Muscle layer of duodenum (tissue), 2 donors: ENCODE measurements around the gene TMEM30A.

Experiments used
- H3K27ac ChIP-seq: one replicate; pipeline ENCODE4 v1.7.0; 2013; ENCODE audit warnings: mild to moderate bottlenecking, low read length
- H3K27me3 ChIP-seq: one replicate; pipeline ENCODE4 v1.7.0; 2013; ENCODE audit warnings: low read depth, mild to moderate bottlenecking, control low read depth, low read length
- H3K36me3 ChIP-seq, 2 donors: one replicate each; pipeline ENCODE4 v1.7.0; 2013; ENCODE audit warnings: low read length in 2 of 2, control low read depth in 1 of 2, mild to moderate bottlenecking in 1 of 2; ENCODE audit not compliant: insufficient read depth in 2 of 2, control insufficient read depth in 1 of 2
- H3K4me1 ChIP-seq, 2 donors: one replicate each; pipeline ENCODE4 v1.7.0; 2013; ENCODE audit warnings: low read length in 2 of 2, mild to moderate bottlenecking in 2 of 2, control low read depth in 1 of 2, moderate library complexity in 1 of 2; ENCODE audit not compliant: insufficient read depth in 2 of 2, control insufficient read depth in 1 of 2
- H3K4me3 ChIP-seq, 2 donors: one replicate each; pipeline ENCODE4 v1.7.0; 2013; ENCODE audit warnings: low read length in 2 of 2, low read depth in 1 of 2, mild to moderate bottlenecking in 1 of 2
- H3K9me3 ChIP-seq, 2 donors: one replicate each; pipeline ENCODE4 v1.7.0; 2013; ENCODE audit warnings: low read length in 2 of 2, control low read depth in 1 of 2, mild to moderate bottlenecking in 1 of 2; ENCODE audit not compliant: control insufficient read depth in 1 of 2
- donor health status: healthy.

Gene TMEM30A

GRCh38 chr6:75278474-75279077, 6.0 kb downstream of the TMEM30A start:
- H3K4me1 ChIP-seq: peaks cover 4 to 48% of the 10 kb centered on the region in 2 donors
- no peaks in the 10 kb centered on the region for H3K9me3 ChIP-seq
- H3K36me3 ChIP-seq: peaks cover 0 to 3% of the 10 kb centered on the region in 2 donors
- no peak overlapping the region for H3K4me3 ChIP-seq
- no peak overlapping the region for H3K27ac ChIP-seq
- H3K27me3 ChIP-seq: no peaks in the 10 kb centered on the region

GRCh38 chr6:75275067-75275466, 9.5 kb downstream of the TMEM30A start:
- Histone ChIP-seq H3K27me3 (no peaks in the 10 kb centered on the region), H3K9me3 (peaks cover 0 to 6% of the 10 kb centered on the region in 2 donors), H3K27ac (no peak overlapping the region), H3K4me3 (no peak overlapping the region), H3K36me3 (peaks cover 3 to 6% of the 10 kb centered on the region in 2 donors), H3K4me1 (peaks cover 0 to 30% of the 10 kb centered on the region in 2 donors)

- peaks cover 3 to 6% of the 10 kb centered on the region in 2 donors for H3K36me3 ChIP-seq
- no peaks in the 10 kb centered on the region for H3K27me3 ChIP-seq
- H3K4me3 ChIP-seq: no peak overlapping the region
- peaks cover 5 to 18% of the 10 kb centered on the region in 2 donors for H3K4me1 ChIP-seq
- H3K9me3 ChIP-seq: peaks cover 0 to 6% of the 10 kb centered on the region in 2 donors
- H3K27ac ChIP-seq: peak overlapping the region; percentile 47
These were observed 11.6 kb downstream of the TMEM30A start for GRCh38 chr6:75273009-75273408.

GRCh38 chr6:75272145-75272840, 12.3 kb downstream of the TMEM30A start:
- Histone ChIP-seq H3K27me3 (no peaks in the 10 kb centered on the region), H3K36me3 (peaks cover 3 to 6% of the 10 kb centered on the region in 2 donors), H3K9me3 (peaks cover 0 to 6% of the 10 kb centered on the region in 2 donors), H3K4me1 (peaks cover 6 to 26% of the 10 kb centered on the region in 2 donors), H3K4me3 (no peak overlapping the region), H3K27ac (peak overlapping the region; percentile 82)

GRCh38 chr6:75268988-75269354, 15.6 kb downstream of the TMEM30A start:
- no peak overlapping the region for H3K27ac ChIP-seq
- peaks cover 0 to 6% of the 10 kb centered on the region in 2 donors for H3K9me3 ChIP-seq
- peaks cover 8 to 27% of the 10 kb centered on the region in 2 donors for H3K4me1 ChIP-seq

GRCh38 chr6:75268121-75268987, 16.2 kb downstream of the TMEM30A start:
- H3K27me3 ChIP-seq: no peaks in the 10 kb centered on the region
- peaks cover 0 to 6% of the 10 kb centered on the region in 2 donors for H3K9me3 ChIP-seq
- H3K27ac ChIP-seq: peak overlapping the region; percentile 66
- H3K4me1 ChIP-seq: peaks cover 8 to 27% of the 10 kb centered on the region in 2 donors
- H3K36me3 ChIP-seq: peaks cover 8 to 9% of the 10 kb centered on the region in 2 donors
- H3K4me3 ChIP-seq: peak overlapping the region in 1 of 2 donors; percentile 12

More at GRCh38 chr6:75268988-75269354, 15.6 kb downstream of the TMEM30A start:
- H3K27me3 ChIP-seq: no peaks in the 10 kb centered on the region
- H3K36me3 ChIP-seq: peaks cover 2 to 6% of the 10 kb centered on the region in 2 donors
- no peak overlapping the region for H3K4me3 ChIP-seq

- no peaks in the 10 kb centered on the region for H3K27me3 ChIP-seq
- H3K9me3 ChIP-seq: peaks cover 0 to 2% of the 10 kb centered on the region in 2 donors
- peaks cover 8 to 14% of the 10 kb centered on the region in 2 donors for H3K36me3 ChIP-seq
- peak overlapping the region; percentile 4 for H3K27ac ChIP-seq
- H3K4me1 ChIP-seq: peaks cover 8 to 22% of the 10 kb centered on the region in 2 donors
- no peak overlapping the region for H3K4me3 ChIP-seq
These were observed 17.1 kb downstream of the TMEM30A start for GRCh38 chr6:75267461-75267860.

GRCh38 chr6:75266716-75267291, 17.8 kb downstream of the TMEM30A start:
- Histone ChIP-seq H3K27me3 (no peaks in the 10 kb centered on the region), H3K4me3 (no peak overlapping the region), H3K27ac (no peak overlapping the region), H3K9me3 (no peaks in the 10 kb centered on the region), H3K36me3 (peaks cover 6 to 14% of the 10 kb centered on the region in 2 donors), H3K4me1 (peaks cover 8 to 22% of the 10 kb centered on the region in 2 donors)

GRCh38 chr6:75263401-75263750, 21.2 kb downstream of the TMEM30A start:
- Histone ChIP-seq H3K9me3 (no peaks in the 10 kb centered on the region), H3K27ac (no peak overlapping the region), H3K27me3 (no peaks in the 10 kb centered on the region), H3K4me3 (no peak overlapping the region), H3K4me1 (peaks cover 5 to 19% of the 10 kb centered on the region in 2 donors), H3K36me3 (peaks cover 27 to 28% of the 10 kb centered on the region in 2 donors)

GRCh38 chr6:75262716-75263400, 21.7 kb downstream of the TMEM30A start:
- no peaks in the 10 kb centered on the region for H3K27me3 ChIP-seq
- H3K27ac ChIP-seq: no peak overlapping the region
- H3K9me3 ChIP-seq: no peaks in the 10 kb centered on the region
- peaks cover 3 to 13% of the 10 kb centered on the region in 2 donors for H3K4me1 ChIP-seq
- no peak overlapping the region for H3K4me3 ChIP-seq
- H3K36me3 ChIP-seq: peaks cover 30 to 31% of the 10 kb centered on the region in 2 donors
